ENCODE data around the gene ZP3. TPM values are rescaled to one million over a fixed set of nuclear protein-coding genes. Genes with fewer than 3 reads are reported as not detected.
"Not testable (repeated sequence)": the region's sequence is repeated elsewhere in the genome, so short reads cannot be mapped to it uniquely, and the experiment has no call there.

Gene ZP3
- total RNA-seq, 1 donor from 2014 or later, result 2.7 TPM

GRCh38 chr7:76421097-76421496 is 3.7 kb upstream of the ZP3 start:
- H3K27ac ChIP-seq; H3K27me3 ChIP-seq; DNase-seq (ENCODE audit: extremely low spot score in 2 of 2); intact Hi-C loops (cut with DNase I); H3K4me3 ChIP-seq; H3K4me1 ChIP-seq; H3K9me3 ChIP-seq; H3K36me3 ChIP-seq: not testable (repeated sequence)
- TF ChIP-seq POLR2AphosphoS5 (IDR thresholded peaks at IDR 0.05; ENCODE audit: insufficient read depth in 1 of 2, low read depth in 1 of 2), result peak in 1 of 2 donors; percentile 40

DNA sequence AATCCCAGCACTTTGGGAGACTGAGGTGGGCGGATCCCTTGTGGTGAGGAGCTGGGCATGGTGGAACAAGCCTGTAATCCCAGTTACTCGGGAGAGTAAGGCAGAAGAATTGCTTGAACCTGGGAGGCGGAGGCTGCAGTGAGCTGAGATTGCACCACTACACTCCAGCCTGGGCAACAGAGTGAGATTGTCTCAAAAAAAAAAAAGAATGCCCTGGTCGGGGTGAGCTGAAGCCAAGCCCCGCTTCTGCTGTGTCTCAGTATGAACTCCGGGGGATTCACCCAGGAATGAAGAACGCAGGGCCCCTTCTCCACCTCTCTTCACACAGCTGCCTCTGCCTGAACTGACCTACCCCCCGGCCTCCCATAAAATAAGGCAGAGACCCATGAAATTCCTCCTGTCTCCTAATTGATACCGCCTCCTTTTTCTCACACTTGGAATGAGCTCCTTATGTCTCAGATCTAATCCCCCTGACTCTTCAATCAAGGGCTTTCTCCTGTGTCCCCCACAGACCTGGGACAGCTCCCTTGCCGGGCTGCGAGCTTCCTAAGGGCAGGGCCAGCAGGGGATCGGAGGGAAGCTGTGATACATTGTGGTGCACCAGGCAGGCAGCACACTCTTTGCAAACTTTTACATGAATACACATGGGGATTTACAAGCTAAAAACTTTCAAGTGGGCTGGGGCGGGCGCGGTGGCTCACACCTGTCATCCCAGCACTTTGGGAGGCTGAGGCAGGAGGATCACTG is 911 bp upstream of the ZP3 start:
- Histone ChIP-seq H3K27ac (no peak overlapping the region), H3K36me3 (no peaks in the 10 kb centered on the region), H3K4me3 (no peak overlapping the region), H3K27me3 (no peaks in the 10 kb centered on the region), H3K4me1 (peaks cover 7% of the 10 kb centered on the region), H3K9me3 (no peaks in the 10 kb centered on the region)
- intact Hi-C loops (cut with DNase I), result no loop called here
- TF ChIP-seq CTCF (IDR thresholded peaks at IDR 0.05) (no peak), POLR2AphosphoS5 (IDR thresholded peaks at IDR 0.05; ENCODE audit: insufficient read depth in 1 of 2, low read depth in 1 of 2) (no peak)
- no peak for DNase-seq (ENCODE audit: extremely low spot score in 2 of 2)

DNA sequence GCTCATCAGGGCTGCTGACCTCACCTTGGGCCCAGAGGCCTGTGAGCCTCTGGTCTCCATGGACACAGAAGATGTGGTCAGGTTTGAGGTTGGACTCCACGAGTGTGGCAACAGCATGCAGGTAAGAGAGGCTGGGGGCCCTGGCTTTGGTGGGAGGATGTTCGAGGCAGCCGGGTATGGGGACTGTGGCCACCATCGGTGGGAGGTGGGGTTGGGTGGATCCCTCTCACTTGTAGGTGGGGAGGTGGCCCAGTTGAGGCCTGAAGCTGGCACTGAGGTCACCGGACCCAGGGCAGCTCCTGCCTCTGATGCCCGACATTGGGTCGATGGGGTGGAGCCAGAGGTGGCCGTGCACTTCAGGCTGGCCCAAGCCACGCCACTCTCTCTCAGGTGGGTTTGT is 406 bp downstream of the ZP3 start:
- H3K27ac ChIP-seq, result no peak overlapping the region
- no peaks in the 10 kb centered on the region for H3K27me3 ChIP-seq
- intact Hi-C loops (cut with DNase I), result no loop called here
- TF ChIP-seq POLR2AphosphoS5 (IDR thresholded peaks at IDR 0.05; ENCODE audit: insufficient read depth in 1 of 2, low read depth in 1 of 2), result no peak
- no peak for TF ChIP-seq CTCF (IDR thresholded peaks at IDR 0.05)
- TF ChIP-seq POLR2A (IDR thresholded peaks at IDR 0.05), result no peak
- H3K36me3 ChIP-seq, result no peaks in the 10 kb centered on the region
- DNase-seq (ENCODE audit: extremely low spot score in 2 of 2), result no peak
- no peaks in the 10 kb centered on the region for H3K9me3 ChIP-seq
- H3K4me1 ChIP-seq, result peaks cover 7% of the 10 kb centered on the region
- no peak overlapping the region for H3K4me3 ChIP-seq

GRCh38 chr7:76425558-76425957 is 808 bp downstream of the ZP3 start:
- H3K4me3 ChIP-seq; H3K27ac ChIP-seq; H3K27me3 ChIP-seq; H3K9me3 ChIP-seq; H3K36me3 ChIP-seq; H3K4me1 ChIP-seq; intact Hi-C loops (cut with DNase I); DNase-seq (ENCODE audit: extremely low spot score in 2 of 2): not testable (repeated sequence)

- no peaks in the 10 kb centered on the region for H3K36me3 ChIP-seq
- no peak overlapping the region for H3K27ac ChIP-seq
- no peak overlapping the region for H3K4me3 ChIP-seq
- no peaks in the 10 kb centered on the region for H3K9me3 ChIP-seq
- H3K4me1 ChIP-seq, result peaks cover 7% of the 10 kb centered on the region
- no peak for TF ChIP-seq CTCF (IDR thresholded peaks at IDR 0.05)
- TF ChIP-seq POLR2A (IDR thresholded peaks at IDR 0.05), result no peak
- no peak for TF ChIP-seq POLR2AphosphoS5 (IDR thresholded peaks at IDR 0.05; ENCODE audit: insufficient read depth in 1 of 2, low read depth in 1 of 2)
- intact Hi-C loops (cut with DNase I), result no loop called here
- no peak for DNase-seq (ENCODE audit: extremely low spot score in 2 of 2)
- no peaks in the 10 kb centered on the region for H3K27me3 ChIP-seq
Observed at GRCh38 chr7:76426246-76426645, 1.5 kb downstream of the ZP3 start.

- DNase-seq (ENCODE audit: extremely low spot score in 2 of 2), result no peak
- Histone ChIP-seq H3K27me3 (no peaks in the 10 kb centered on the region), H3K9me3 (no peaks in the 10 kb centered on the region), H3K4me3 (no peak overlapping the region), H3K27ac (no peak overlapping the region), H3K36me3 (no peaks in the 10 kb centered on the region), H3K4me1 (peaks cover 7% of the 10 kb centered on the region)
- TF ChIP-seq CTCF (IDR thresholded peaks at IDR 0.05) (no peak), POLR2A (IDR thresholded peaks at IDR 0.05) (no peak), POLR2AphosphoS5 (IDR thresholded peaks at IDR 0.05; ENCODE audit: insufficient read depth in 1 of 2, low read depth in 1 of 2) (no peak)
- intact Hi-C loops (cut with DNase I), result no loop called here
Observed at GRCh38 chr7:76427635-76428034, 2.9 kb downstream of the ZP3 start.
